ENCODE data around the gene DLG2. TPM values are rescaled to one million over a fixed set of nuclear protein-coding genes. Genes with fewer than 3 reads are reported as not detected.

DLG2 gene
- total RNA-seq, 1 donor from 2014 or later = 2.1 TPM

GRCh38 chr11:84930863-84931262 is 696.3 kb downstream of the DLG2 start:
- intact Hi-C loops (cut with micrococcal nuclease) = no loop called here
- Mint-ChIP-seq H3K4me3 (no peak overlapping the region), H3K36me3 (ENCODE audit: low read depth) (no peaks in the 10 kb centered on the region), H3K27ac (no peak overlapping the region), H3K27me3 (ENCODE audit: insufficient read depth) (no peaks in the 10 kb centered on the region), H3K9me3 (peaks cover 11% of the 10 kb centered on the region), H3K4me1 (ENCODE audit: low read depth) (no peaks in the 10 kb centered on the region)
- no peak for DNase-seq (ENCODE audit: low spot score)

GRCh38 chr11:84929738-84930137 is 697.4 kb downstream of the DLG2 start:
- DNase-seq (ENCODE audit: low spot score) = no peak
- Mint-ChIP-seq H3K4me3 (no peak overlapping the region), H3K27ac (no peak overlapping the region), H3K27me3 (ENCODE audit: insufficient read depth) (no peaks in the 10 kb centered on the region), H3K4me1 (ENCODE audit: low read depth) (no peaks in the 10 kb centered on the region), H3K36me3 (ENCODE audit: low read depth) (no peaks in the 10 kb centered on the region), H3K9me3 (peaks cover 4% of the 10 kb centered on the region)
- intact Hi-C loops (cut with micrococcal nuclease) = no loop called here

- intact Hi-C loops (cut with micrococcal nuclease) = no loop called here
- H3K9me3 Mint-ChIP-seq = no peaks in the 10 kb centered on the region
Measured at GRCh38 chr11:84924154-84924692, 702.9 kb downstream of the DLG2 start.

GRCh38 chr11:84923489-84923888 is 703.7 kb downstream of the DLG2 start:
- H3K9me3 Mint-ChIP-seq = no peaks in the 10 kb centered on the region
- no peak overlapping the region for H3K27ac Mint-ChIP-seq
- no peaks in the 10 kb centered on the region for H3K36me3 Mint-ChIP-seq (ENCODE audit: low read depth)
- intact Hi-C loops (cut with micrococcal nuclease) = no loop called here
- no peak overlapping the region for H3K4me3 Mint-ChIP-seq
- H3K27me3 Mint-ChIP-seq (ENCODE audit: insufficient read depth) = no peaks in the 10 kb centered on the region
- H3K4me1 Mint-ChIP-seq (ENCODE audit: low read depth) = no peaks in the 10 kb centered on the region
- no peak for DNase-seq (ENCODE audit: low spot score)

More at GRCh38 chr11:84924154-84924692, 702.9 kb downstream of the DLG2 start:
- no peak overlapping the region for H3K4me3 Mint-ChIP-seq
- no peaks in the 10 kb centered on the region for H3K36me3 Mint-ChIP-seq (ENCODE audit: low read depth)
- no peak for DNase-seq (ENCODE audit: low spot score)
- no peaks in the 10 kb centered on the region for H3K4me1 Mint-ChIP-seq (ENCODE audit: low read depth)
- H3K27me3 Mint-ChIP-seq (ENCODE audit: insufficient read depth) = no peaks in the 10 kb centered on the region
- H3K27ac Mint-ChIP-seq = no peak overlapping the region

GRCh38 chr11:84922836-84923235 is 704.3 kb downstream of the DLG2 start:
- no peaks in the 10 kb centered on the region for H3K27me3 Mint-ChIP-seq (ENCODE audit: insufficient read depth)
- H3K4me1 Mint-ChIP-seq (ENCODE audit: low read depth) = no peaks in the 10 kb centered on the region
- H3K9me3 Mint-ChIP-seq = no peaks in the 10 kb centered on the region
- DNase-seq (ENCODE audit: low spot score) = no peak
- intact Hi-C loops (cut with micrococcal nuclease) = no loop called here
- no peaks in the 10 kb centered on the region for H3K36me3 Mint-ChIP-seq (ENCODE audit: low read depth)
- H3K4me3 Mint-ChIP-seq = no peak overlapping the region
- no peak overlapping the region for H3K27ac Mint-ChIP-seq

GRCh38 chr11:84922212-84922805 is 704.8 kb downstream of the DLG2 start:
- Mint-ChIP-seq H3K4me1 (ENCODE audit: low read depth) (no peaks in the 10 kb centered on the region), H3K27me3 (ENCODE audit: insufficient read depth) (no peaks in the 10 kb centered on the region)
- intact Hi-C loops (cut with micrococcal nuclease) = no loop called here

GRCh38 chr11:84914511-84914910 is 712.6 kb downstream of the DLG2 start:
- intact Hi-C loops (cut with micrococcal nuclease) = no loop called here
- H3K36me3 Mint-ChIP-seq (ENCODE audit: low read depth) = no peaks in the 10 kb centered on the region
- no peaks in the 10 kb centered on the region for H3K27me3 Mint-ChIP-seq (ENCODE audit: insufficient read depth)
- H3K9me3 Mint-ChIP-seq = peaks cover 7% of the 10 kb centered on the region
- H3K4me3 Mint-ChIP-seq = no peak overlapping the region
- H3K27ac Mint-ChIP-seq = no peak overlapping the region
- no peaks in the 10 kb centered on the region for H3K4me1 Mint-ChIP-seq (ENCODE audit: low read depth)
- DNase-seq (ENCODE audit: low spot score) = no peak

More at GRCh38 chr11:84922212-84922805, 704.8 kb downstream of the DLG2 start:
- no peak for DNase-seq (ENCODE audit: low spot score)
- Mint-ChIP-seq H3K9me3 (no peaks in the 10 kb centered on the region), H3K36me3 (ENCODE audit: low read depth) (no peaks in the 10 kb centered on the region), H3K4me3 (no peak overlapping the region), H3K27ac (no peak overlapping the region)

GRCh38 chr11:84909740-84910139 is 717.4 kb downstream of the DLG2 start:
- no peaks in the 10 kb centered on the region for H3K9me3 Mint-ChIP-seq
- DNase-seq (ENCODE audit: low spot score) = no peak
- no peaks in the 10 kb centered on the region for H3K27me3 Mint-ChIP-seq (ENCODE audit: insufficient read depth)
- no peaks in the 10 kb centered on the region for H3K4me1 Mint-ChIP-seq (ENCODE audit: low read depth)
- H3K27ac Mint-ChIP-seq = no peak overlapping the region
- intact Hi-C loops (cut with micrococcal nuclease) = no loop called here
- H3K4me3 Mint-ChIP-seq = no peak overlapping the region
- H3K36me3 Mint-ChIP-seq (ENCODE audit: low read depth) = no peaks in the 10 kb centered on the region

- DNase-seq (ENCODE audit: low spot score) = no peak
- no peak overlapping the region for H3K27ac Mint-ChIP-seq
- no peak overlapping the region for H3K4me3 Mint-ChIP-seq
- no peaks in the 10 kb centered on the region for H3K9me3 Mint-ChIP-seq
- H3K36me3 Mint-ChIP-seq (ENCODE audit: low read depth) = no peaks in the 10 kb centered on the region
- H3K27me3 Mint-ChIP-seq (ENCODE audit: insufficient read depth) = no peaks in the 10 kb centered on the region
- H3K4me1 Mint-ChIP-seq (ENCODE audit: low read depth) = no peaks in the 10 kb centered on the region
- intact Hi-C loops (cut with micrococcal nuclease) = no loop called here
Measured at GRCh38 chr11:84906995-84907394, 720.1 kb downstream of the DLG2 start.

- no peaks in the 10 kb centered on the region for H3K9me3 Mint-ChIP-seq
- H3K27me3 Mint-ChIP-seq (ENCODE audit: insufficient read depth) = no peaks in the 10 kb centered on the region
Measured at GRCh38 chr11:84905411-84905810, 721.7 kb downstream of the DLG2 start.

GRCh38 chr11:84902445-84902844 is 724.7 kb downstream of the DLG2 start:
- intact Hi-C loops (cut with micrococcal nuclease) = no loop called here
- no peaks in the 10 kb centered on the region for H3K9me3 Mint-ChIP-seq
- H3K4me1 Mint-ChIP-seq (ENCODE audit: low read depth) = no peaks in the 10 kb centered on the region
- no peak overlapping the region for H3K4me3 Mint-ChIP-seq
- H3K36me3 Mint-ChIP-seq (ENCODE audit: low read depth) = no peaks in the 10 kb centered on the region
- DNase-seq (ENCODE audit: low spot score) = no peak
- H3K27ac Mint-ChIP-seq = no peak overlapping the region
- H3K27me3 Mint-ChIP-seq (ENCODE audit: insufficient read depth) = no peaks in the 10 kb centered on the region

More at GRCh38 chr11:84905411-84905810, 721.7 kb downstream of the DLG2 start:
- H3K36me3 Mint-ChIP-seq (ENCODE audit: low read depth) = no peaks in the 10 kb centered on the region
- H3K27ac Mint-ChIP-seq = no peak overlapping the region
- H3K4me3 Mint-ChIP-seq = no peak overlapping the region
- H3K4me1 Mint-ChIP-seq (ENCODE audit: low read depth) = no peaks in the 10 kb centered on the region
- no peak for DNase-seq (ENCODE audit: low spot score)
- intact Hi-C loops (cut with micrococcal nuclease) = no loop called here

GRCh38 chr11:84901991-84902390 is 725.2 kb downstream of the DLG2 start:
- no peak for DNase-seq (ENCODE audit: low spot score)
- Mint-ChIP-seq H3K27me3 (ENCODE audit: insufficient read depth) (no peaks in the 10 kb centered on the region), H3K4me1 (ENCODE audit: low read depth) (no peaks in the 10 kb centered on the region), H3K36me3 (ENCODE audit: low read depth) (no peaks in the 10 kb centered on the region), H3K4me3 (no peak overlapping the region), H3K27ac (no peak overlapping the region), H3K9me3 (no peaks in the 10 kb centered on the region)
- intact Hi-C loops (cut with micrococcal nuclease) = no loop called here

GRCh38 chr11:84899740-84900139 is 727.4 kb downstream of the DLG2 start:
- intact Hi-C loops (cut with micrococcal nuclease) = no loop called here
- DNase-seq (ENCODE audit: low spot score) = no peak
- H3K4me1 Mint-ChIP-seq (ENCODE audit: low read depth) = no peaks in the 10 kb centered on the region
- no peak overlapping the region for H3K27ac Mint-ChIP-seq
- no peak overlapping the region for H3K4me3 Mint-ChIP-seq
- no peaks in the 10 kb centered on the region for H3K27me3 Mint-ChIP-seq (ENCODE audit: insufficient read depth)
- H3K36me3 Mint-ChIP-seq (ENCODE audit: low read depth) = no peaks in the 10 kb centered on the region
- no peaks in the 10 kb centered on the region for H3K9me3 Mint-ChIP-seq

GRCh38 chr11:84899134-84899533 is 728.0 kb downstream of the DLG2 start:
- Mint-ChIP-seq H3K27me3 (ENCODE audit: insufficient read depth) (no peaks in the 10 kb centered on the region), H3K27ac (no peak overlapping the region), H3K9me3 (no peaks in the 10 kb centered on the region), H3K4me1 (ENCODE audit: low read depth) (no peaks in the 10 kb centered on the region), H3K4me3 (no peak overlapping the region), H3K36me3 (ENCODE audit: low read depth) (no peaks in the 10 kb centered on the region)
- intact Hi-C loops (cut with micrococcal nuclease) = no loop called here
- DNase-seq (ENCODE audit: low spot score) = no peak
